22Rv1 (cell line): ENCODE results near the gene HBA1.

Experiments
- H3K27ac ChIP-seq: fragments of 450-650 bp; 2 replicates; pipeline ENCODE4 v1.5.1; 2017
- CTCF ChIP-seq: fragments of 450-650 bp; IDR thresholded peaks from 2 replicates; pipeline ENCODE4 v1.5.1; 2017; ENCODE audit warnings: mild to moderate bottlenecking
- ZFX ChIP-seq: fragments of 450-650 bp; IDR thresholded peaks from 2 replicates; pipeline ENCODE4 v1.6.1; 2017; ENCODE audit warnings: antibody characterized with exemption, borderline replicate concordance

The HBA1 gene

GRCh38 chr16:142405-142967 is 34.0 kb upstream of the HBA1 start:
- H3K27ac ChIP-seq = no peak overlapping the region
- no peak for TF ChIP-seq CTCF
- no peak for TF ChIP-seq ZFX

GRCh38 chr16:143047-143446 is 33.4 kb upstream of the HBA1 start:
- TF ChIP-seq ZFX (no peak), CTCF (no peak)
- no peak overlapping the region for H3K27ac ChIP-seq

GRCh38 chr16:143456-143855 is 33.0 kb upstream of the HBA1 start:
- no peak overlapping the region for H3K27ac ChIP-seq
- TF ChIP-seq ZFX = no peak
- no peak for TF ChIP-seq CTCF

GRCh38 chr16:144797-145252 is 31.7 kb upstream of the HBA1 start:
- no peak for TF ChIP-seq CTCF
- no peak for TF ChIP-seq ZFX
- no peak overlapping the region for H3K27ac ChIP-seq

- no peak overlapping the region for H3K27ac ChIP-seq
- TF ChIP-seq CTCF = no peak
- TF ChIP-seq ZFX = no peak
Observed at GRCh38 chr16:146646-147045, 29.8 kb upstream of the HBA1 start.

- no peak overlapping the region for H3K27ac ChIP-seq
- TF ChIP-seq CTCF (no peak), ZFX (no peak)
Observed at GRCh38 chr16:149024-149660, 27.3 kb upstream of the HBA1 start.
